Umbilical cord (tissue), 2 donors: ENCODE data around the gene CAMSAP1. TPM values are rescaled to one million over a fixed set of nuclear protein-coding genes. Genes with fewer than 3 reads are reported as not detected.
"Not testable (repeated sequence)": the region's sequence is repeated elsewhere in the genome, so short reads cannot be mapped to it uniquely, and the experiment has no call there.

ENCODE experiments used
- DNase-seq: peaks from one replicate; pipeline ENCODE4 v3.0.0-alpha.2; 2015; ENCODE audit warnings: low spot score
- total RNA-seq: library from RNA; depleted of rRNA; stranded (reverse); fragments of >200 nt; gene quantifications from one replicate; pipeline ENCODE4 v1.2.3, GENCODE V29; 2014; ENCODE audit warnings: low replicate concordance; ENCODE audit not compliant: insufficient read depth

Gene CAMSAP1
- total RNA-seq, 1 donor from 2014 or later, result 40.4 TPM

DNA sequence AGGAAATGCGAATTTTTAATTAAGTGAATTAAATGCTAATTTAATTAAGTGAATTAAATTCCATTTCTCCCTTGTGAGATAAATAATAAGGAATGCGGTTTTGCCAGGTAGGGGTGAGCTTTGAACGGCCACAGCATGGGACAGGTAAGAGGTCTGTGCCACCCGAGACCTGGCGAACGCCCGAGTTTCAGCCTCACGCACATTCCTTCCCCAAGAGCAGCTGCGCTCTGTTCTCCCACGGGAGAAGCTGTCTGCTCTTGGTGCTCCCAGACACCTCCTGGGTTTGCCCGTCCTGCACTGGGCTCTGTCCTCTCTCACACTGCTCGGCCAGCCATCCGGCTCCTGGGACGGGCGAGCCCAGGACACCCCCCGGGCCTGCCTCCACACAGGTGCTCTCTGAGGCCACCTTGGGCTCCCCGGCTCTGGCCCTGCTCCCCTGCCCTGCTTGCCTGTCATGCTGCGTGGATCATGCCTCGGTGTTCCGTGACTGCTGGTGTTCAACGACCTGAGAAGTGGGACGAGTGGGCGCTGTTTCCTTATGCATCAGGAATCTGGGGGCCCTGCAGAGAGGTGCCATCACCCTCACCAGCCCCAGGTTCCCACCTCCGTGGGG is 13.7 kb upstream of the CAMSAP1 start:
- DNase-seq, result no peak

DNA sequence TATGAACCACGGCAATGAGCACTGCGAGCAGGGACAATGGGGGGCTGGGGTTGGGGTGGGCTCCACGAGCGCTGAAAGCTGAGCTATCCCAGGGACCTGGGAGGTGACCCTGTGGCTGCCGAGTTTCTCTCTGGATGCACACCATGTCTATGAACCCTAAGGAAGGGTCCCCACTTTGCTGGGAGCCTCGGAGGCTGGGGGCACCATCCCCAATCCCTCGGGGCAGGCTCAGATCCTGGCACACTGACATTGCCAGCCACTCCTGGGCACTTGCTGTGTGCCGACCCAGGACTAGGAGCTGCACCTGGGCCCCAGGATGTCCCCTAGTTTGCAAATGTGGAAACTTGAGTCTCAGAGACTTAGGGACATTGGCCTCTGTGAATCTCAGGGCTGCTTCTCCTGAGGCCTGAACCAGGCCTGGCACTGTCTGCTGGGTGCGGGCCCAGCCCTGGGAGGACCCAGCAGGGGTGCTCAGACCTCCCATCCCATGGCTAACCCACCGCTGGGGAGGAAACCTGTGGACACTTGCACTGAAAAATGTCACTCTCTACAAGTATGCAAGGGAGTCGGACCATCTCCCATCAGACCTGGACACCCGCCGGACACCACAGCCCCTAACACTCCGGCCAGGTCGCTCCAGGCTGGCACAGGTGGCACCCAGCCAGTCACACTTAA is 13.0 kb upstream of the CAMSAP1 start:
- DNase-seq, result no peak

DNA sequence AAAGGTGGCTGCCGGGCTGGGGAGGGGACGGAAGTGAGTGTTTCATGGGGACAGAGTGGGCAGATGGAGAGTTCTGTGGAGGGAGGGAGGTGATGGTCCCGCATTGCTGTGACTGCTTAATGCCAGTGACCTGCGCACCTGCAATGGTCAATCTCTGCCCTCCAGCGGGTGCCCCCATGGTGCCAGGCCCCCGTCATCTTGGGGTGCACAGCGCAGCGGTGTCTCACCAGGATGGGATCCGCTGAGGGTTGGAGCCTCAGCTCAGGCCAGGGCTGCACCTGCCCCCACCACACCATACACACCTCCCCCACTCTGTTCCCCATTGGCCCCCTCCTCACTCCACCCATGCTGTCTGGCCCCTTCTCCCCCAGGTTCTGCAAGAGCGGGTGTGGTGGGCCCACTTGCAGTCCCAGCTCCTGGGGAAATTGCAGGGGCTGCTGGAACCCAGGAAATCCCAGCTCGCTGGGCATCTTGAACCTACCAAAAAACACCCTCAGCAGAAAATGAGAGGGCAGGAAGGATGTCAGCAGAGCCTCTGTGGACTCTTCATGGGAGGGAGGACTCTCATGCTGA is 12.1 kb upstream of the CAMSAP1 start:
- no peak for DNase-seq

DNA sequence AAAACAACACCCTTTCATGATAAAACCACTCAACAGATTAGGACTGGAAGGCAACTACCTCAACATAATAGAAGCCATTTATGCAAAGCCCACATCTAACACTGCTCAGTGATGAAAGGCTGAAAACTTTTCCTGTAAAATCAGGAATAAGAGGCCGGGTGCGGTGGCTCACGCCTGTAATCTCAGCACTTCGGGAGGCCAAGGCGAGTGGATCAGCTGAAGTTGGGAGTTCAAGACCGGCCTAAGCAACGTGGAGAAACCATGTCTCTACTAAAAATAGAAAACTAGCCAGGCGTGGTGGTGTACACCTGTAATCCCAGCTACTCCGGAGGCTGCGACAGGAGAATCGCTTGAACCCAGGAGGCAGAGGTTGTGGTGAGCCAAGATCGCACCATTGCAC is 8.9 kb upstream of the CAMSAP1 start:
- not testable (repeated sequence) for DNase-seq

DNA sequence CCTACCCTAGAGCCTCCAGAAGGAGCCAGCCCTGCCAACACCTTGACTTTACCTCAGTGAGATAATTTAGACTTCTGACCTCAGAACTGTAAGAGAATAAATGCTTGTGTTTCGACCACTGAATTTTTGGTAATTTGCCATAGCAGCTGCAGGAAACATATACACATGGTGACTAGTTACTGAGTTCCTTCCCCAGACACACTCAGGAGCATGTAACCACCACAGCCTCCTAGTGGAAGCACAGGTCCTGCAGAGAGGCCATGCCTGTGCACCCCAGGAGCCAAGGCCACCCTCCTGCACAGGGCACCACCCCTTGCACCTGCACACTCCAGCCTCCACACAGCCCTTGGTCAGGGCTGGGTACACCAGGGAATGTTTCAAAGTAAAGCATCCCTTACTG is 7.6 kb upstream of the CAMSAP1 start:
- DNase-seq, result no peak

DNA sequence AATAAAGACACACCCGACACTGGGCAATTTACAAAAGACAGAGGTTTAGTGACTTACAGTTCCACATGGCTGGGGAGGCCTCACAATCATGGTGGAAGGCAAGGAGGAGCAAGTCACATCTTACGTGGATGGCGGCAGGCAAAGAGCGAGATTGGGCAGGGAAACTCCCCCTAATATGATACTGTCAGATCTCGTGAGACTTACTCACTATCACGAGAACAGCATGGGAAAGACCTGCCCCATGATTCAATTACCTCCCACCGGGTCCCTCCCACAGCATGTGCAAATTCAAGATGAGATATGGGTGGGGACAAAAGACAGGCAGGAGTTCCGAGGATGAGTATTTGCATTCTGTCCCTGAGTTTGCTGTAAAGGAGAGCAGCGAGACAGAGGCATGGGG is 3.9 kb upstream of the CAMSAP1 start:
- not testable (repeated sequence) for DNase-seq

DNA sequence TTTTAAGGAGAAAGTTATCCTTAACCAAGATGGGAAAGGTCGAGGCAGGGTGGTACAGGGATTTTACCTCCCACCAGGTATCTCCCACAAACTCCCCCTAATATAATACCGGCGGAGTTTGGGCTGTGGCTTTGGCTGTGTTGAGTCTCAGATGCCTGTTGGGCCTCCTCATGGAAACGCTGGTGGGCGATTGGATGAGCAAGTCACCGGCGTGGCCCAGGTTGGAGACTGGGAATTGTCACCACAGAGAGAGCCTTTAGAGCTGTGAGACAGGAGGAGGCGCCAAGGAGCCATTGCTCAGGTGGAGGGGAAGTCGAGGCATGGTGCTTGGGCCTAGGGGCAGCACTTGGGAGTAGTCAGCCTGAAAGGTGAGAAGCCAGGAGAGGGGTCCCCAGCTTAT is 3.4 kb upstream of the CAMSAP1 start:
- DNase-seq, result no peak

DNA sequence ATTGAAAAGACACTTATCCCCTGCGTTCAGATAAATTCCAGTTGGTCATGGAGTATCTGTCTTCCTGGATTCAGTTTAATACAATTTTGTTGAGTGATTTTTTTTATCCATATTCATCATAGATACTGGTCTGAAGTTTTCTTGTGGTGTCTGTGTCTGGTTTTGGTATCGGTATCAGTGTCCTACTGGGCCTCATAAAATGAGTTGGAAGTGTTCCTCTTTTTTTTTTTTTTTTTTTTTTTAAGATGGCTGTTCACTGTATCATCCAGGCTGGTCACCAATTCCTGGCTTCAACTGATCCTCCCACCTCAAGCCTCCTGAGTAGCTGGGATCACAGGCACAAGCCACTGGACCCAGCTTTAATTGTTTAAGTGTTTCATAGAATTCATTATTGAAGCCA is 2.9 kb upstream of the CAMSAP1 start:
- DNase-seq, result no peak

DNA sequence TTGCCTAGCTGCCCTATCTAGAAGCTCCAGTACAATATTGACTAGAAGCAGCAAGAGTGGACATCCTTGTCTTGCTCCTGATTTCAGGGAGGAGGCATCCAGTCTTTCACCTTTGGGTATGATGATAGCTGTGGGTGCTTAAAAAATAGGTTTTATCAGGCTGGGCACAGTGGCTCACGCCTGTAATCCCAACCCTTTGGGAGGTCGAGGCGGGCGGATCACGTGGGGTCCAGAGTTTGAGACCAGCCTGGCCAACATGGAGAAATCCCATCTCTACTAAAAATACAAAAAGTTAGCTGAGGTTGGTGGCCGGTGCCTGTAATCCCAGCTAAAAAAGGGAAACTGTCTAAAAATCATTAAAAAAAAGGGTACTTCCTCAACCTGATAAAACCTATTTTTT is 2.0 kb upstream of the CAMSAP1 start:
- no peak for DNase-seq

DNA sequence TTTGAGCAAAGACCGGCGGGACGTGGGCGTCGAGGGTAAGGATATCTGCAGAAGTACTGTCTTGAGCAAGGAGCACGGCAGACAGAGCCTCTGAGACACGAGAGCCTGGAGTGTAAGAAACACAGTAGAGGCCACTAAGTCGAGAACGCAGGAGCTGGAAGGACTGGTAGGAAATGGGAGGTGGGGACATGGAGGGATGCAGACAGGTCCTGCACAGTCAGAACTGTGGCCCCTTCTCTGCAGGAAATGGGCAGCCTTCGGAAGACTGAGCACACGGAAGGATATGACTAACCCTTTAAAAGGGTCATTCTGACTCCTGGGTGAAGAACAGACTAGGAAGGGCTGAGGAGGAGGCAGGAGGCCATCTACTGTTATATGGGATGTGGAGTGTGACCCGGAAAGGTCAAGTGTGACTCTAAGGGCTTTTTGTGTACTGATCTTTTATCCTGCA is 1.4 kb upstream of the CAMSAP1 start:
- DNase-seq, result no peak

DNA sequence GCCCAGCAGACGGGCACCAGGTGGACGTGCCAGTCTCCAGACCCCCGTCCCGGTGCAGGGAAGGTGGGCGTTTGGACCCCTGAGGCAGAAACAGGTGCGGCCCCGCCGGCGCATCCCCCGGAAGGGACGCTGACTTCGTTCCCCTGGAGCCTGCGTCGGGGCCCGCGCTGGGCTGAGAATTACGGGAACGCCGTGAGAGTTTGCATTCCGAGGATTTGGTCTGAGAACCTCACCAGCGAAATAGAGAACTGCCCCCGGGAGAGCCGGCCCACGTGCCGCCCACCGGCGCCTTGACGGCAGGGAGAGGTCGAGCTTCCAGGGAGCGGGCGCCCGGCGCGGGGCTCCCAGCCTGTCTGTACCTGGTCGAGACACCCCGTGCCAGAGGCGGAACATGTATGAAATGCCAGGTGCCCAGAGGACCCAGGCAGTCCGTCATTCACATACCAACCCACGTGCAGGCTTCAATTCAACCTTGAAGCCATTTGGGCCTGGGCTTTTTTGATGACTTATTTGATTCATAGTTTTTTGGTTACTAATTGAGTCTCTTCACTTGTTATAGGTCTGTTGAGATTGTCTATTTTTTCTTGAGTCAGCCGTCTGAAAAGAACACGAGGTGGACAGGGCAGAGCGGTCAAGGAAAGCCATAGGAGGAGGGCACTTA is 877 bp upstream of the CAMSAP1 start:
- peak; percentile 23 for DNase-seq

DNA sequence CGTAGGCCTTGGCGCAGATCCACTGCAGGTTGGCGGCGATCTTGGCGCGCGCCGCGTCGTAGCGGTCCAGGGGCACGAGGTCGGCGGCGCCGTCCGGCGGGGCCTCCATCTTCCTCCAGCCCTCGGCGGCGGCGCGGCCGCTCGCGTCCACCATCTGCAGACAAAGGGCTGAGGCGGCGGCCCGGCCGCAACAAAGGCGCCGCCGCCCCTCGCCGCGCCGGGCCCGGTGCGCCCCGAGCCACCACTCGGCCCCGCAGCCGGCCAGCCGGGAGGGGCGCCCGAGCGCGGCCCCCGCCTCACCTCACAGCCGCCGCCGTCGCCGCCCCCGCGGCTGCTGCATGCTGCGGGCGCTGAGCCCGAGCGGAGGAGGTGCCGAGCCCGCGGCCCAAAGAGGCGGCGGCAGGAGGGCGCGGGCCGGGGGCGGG is 328 bp downstream of the CAMSAP1 start:
- DNase-seq, result no peak

DNA sequence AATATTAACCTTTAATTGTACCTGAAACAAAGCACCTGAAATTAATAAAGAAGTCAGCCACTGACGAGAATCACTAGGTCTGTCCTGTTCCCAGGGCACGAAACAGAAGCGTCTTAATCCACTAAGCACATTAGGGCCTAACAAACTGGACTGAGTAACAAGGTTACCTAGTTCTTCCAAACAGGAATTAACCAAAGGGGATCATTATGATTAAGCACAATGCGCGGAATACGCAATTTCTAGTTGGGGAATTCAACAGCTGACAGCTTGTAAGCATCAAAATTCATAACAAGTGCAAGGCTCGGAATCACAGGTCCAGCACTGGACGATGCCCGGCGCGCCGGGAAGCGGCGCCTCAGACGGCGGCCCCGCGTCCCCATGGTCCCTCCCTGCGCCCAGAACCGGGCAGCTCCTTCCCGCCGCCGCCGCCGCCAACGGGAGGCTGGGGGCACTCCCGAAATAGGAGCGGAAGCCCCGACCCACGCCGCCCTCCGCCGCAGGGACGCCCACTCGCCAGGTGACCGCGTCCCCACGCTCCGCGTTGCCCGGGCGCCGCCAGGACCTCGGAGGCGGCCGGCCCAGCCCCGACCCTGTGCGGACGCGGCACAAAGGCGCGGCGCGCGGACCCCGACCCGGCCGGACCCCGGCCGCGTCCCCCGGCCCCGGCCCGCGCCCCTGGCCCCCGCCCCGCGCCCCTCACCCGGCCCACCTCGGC is 898 bp downstream of the CAMSAP1 start:
- DNase-seq, result peak; percentile 28

DNA sequence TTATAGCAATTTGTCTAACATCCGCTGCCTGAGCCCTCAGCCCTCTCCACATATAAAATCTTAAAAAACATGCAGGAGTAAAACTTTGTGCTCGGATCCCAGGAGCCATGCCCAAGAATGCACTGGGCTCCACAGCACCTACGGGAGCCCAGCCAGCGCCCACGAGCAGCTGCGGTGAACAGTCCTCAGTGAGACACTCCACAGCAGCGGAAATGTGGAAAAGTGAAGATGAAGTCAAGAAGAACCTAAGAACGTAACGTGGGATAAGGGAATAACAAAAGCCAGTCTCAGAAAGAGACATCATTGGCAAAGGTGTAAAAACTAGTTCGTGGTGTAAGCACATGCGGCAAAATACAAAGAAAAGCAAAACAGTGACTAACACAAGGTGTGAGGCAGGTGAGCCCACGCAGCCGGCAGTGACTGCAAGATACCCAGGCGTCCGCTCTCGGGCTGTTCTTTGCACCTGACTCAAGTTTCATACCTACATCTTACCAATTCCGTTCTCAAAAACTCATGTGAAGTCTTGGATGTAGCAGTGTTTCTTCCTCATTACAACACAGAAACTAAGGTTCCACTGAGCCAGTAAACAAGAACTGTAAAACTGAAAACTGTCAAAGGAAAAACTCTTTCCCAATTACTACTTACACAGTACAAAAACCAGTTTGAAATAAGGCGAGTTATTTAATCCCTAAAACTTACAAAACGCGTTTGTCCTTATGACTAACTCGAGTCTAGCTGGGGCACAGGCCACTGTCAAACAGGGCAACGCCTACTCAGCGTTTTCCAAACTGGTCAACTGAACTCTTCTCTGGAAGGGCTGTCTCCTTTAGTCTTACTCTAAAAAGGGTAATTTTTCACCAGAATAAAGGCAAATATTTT is 1.7 kb downstream of the CAMSAP1 start:
- peak; percentile 28 for DNase-seq

DNA sequence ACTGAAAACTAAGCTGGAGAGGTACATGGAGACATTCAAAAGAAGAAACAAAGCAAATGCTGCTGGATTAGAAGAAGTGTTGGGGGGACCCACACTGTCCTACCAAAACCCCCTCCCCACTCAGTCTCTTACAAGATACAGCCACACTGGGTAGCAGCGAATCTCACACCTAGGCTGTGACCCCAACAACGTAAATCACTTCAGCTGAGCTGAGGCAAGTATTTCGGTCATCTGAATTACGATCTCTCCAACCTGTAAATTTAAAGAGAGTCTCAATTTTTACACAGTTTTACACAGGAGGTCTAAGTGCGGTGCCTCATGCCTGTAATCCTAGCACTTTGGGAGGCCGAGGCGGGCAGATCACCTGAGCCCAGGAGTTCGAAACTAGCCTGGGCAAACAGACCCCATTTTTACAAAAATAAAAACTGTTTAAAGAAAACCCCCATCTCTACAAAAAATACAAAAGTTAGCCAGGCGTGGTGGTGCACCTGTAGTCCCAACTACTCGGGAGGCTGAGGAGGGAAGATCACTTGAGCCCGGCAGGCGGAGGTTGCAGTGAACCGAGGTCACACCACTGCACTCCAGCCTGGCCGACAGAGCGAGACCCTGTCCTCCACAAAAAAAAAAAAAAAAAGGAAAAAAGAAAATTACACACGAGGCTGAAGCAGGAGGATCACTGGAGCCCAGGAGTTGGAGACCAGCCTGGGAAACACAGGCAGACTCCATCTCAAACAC is 3.4 kb downstream of the CAMSAP1 start:
- no peak for DNase-seq

DNA sequence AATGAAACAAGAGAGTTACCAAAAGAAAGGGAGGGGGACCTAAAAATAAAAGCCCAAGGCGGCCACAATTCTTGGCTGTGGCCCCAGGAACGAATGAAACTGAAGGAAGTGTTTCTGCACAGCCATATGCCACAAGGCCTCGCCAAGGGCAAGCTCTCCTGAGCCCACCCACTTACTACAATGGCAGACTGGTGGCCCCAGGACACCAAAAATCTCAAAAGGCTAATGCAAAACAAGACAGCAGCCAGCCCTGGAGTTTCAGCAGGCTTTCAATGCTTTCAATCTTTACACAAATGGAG is 4.0 kb downstream of the CAMSAP1 start:
- no peak for DNase-seq

DNA sequence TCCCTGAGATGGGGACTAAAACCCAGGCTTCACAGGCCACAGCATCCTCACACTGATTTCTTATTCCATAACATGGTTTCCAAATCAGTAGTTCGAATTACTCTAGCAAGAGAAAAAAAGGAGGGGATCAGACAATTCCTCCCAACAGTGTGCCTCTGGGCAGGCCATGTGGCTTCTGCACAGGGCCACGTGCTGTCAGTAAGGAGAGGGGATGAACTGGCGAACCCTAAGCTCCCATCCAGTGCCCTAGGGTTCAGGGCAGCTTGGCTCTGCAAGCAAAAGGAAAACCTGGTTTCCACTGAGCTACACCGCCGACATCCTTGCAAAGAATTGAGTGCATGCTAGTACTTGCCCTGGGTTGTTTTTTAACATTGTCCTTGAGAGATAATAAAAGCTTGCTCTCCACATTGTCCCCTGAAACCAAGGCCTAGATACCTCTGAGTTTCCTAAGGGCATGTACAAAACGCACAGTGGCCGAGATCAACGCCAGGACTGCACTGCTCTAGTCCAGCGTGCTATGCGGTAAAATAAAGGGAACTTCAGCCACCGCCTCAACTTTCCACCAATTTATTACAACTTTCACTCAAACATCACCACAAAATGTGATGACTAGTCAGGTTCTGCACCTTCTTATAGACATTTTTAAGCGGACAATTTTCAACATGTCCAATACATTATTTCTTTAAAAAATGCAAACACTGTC is 4.5 kb downstream of the CAMSAP1 start:
- peak; percentile 29 for DNase-seq

DNA sequence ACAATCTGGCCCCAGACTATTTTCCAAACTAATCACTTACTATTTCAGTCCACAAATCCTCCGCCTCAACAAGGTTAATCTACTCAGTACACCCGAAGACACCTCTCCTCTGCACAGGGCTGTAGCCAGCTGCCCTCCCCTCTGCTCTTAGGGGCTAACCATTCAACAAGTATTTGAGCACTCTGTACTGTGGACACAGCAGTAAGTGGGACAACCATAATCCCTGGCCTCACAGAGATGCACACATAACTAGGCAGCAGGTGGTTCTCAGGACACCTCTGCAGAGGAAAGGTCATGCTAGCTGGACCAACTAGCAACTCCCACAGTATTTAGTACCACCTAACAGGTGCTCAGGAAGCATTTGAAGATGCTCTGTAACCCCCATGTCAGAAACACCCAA is 5.5 kb downstream of the CAMSAP1 start:
- no peak for DNase-seq

DNA sequence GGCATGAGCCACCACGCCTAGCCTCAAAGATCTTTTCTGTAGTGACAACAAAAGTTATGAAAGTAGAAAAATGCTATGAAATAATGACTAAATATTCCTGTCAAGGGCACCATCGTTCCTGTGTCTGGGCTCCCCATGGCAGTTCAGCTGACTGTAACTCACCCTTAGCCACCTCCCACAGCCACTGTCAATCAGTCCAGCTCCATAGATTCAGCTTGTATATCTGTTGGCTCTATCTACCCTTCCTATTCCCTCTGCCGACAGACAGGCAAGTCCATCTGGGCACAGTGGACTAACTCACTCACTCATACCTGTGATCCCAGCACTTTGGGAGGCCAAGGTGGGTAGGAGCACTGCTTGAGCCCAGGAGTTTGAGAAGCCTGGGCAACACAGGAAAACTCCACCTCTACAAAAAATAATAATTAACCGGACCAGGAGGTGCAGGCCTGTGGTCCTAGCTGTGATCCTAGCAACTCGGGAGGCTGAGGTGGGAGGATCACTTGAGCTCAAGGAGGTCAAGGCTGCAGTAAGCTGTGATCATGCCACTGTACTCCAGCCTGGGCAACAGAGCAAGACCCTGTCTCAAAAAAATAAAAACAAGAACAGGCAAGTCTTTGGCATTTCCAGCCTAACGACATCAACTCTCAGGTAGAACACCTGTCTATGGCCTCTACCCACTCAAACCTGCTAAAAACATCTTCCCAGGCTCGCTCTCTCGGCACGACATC is 6.2 kb downstream of the CAMSAP1 start:
- DNase-seq, result no peak
